SK-N-SH (cell line): ENCODE data around the gene GFOD2. TPM values are rescaled to one million over a fixed set of nuclear protein-coding genes. Genes with fewer than 3 reads are reported as not detected.

Experiments used
- CTCF ChIA-PET: fragments of 300-600, 350-600 bp; formaldehyde crosslinking; extraction: SDS; loops from one replicate; lab custom pipeline; 2021; lab: Yijun Ruan, JAX
- POLR2A ChIA-PET: fragments of 350-600 bp; sonication (Branson Sonifier 250); formaldehyde crosslinking; extraction: SDS; loops from one replicate; lab custom pipeline; 2020; ENCODE audit warnings: antibody characterized with exemption, inconsistent platforms; lab: Yijun Ruan, JAX
- DNase-seq: peaks from one replicate; pipeline ENCODE4 v3.0.0; 2012
- H2AFZ ChIP-seq: fragments of 200-600 bp; sonication (generic); 2 replicates; pipeline ENCODE4 v1.8.1; 2016; ENCODE audit warnings: antibody characterized with exemption, mild to moderate bottlenecking, low read depth
- H3F3A ChIP-seq: fragments of 200-600 bp; sonication (generic); replicated peaks from 2 replicates; pipeline ENCODE3; 2016; ENCODE audit warnings: antibody characterized with exemption, mild to moderate bottlenecking; ENCODE audit not compliant: insufficient read depth
- H3K27ac ChIP-seq, 2 experiments: fragments of 200-500 bp in 1 of 2; fragments of 200-600 bp in 1 of 2; sonication (Bioruptor generic) in 1 of 2; sonication (generic), shearing (Covaris generic) in 1 of 2; 2 replicates each; pipeline versions ENCODE4 v1.5.1 to v1.6.1; 2014 to 2016; ENCODE audit warnings: low read depth in 2 of 2, inconsistent platforms in 1 of 2, low read length in 1 of 2, mild to moderate bottlenecking in 1 of 2, mixed read lengths in 1 of 2
- H3K27me3 ChIP-seq: fragments of 200-600 bp; sonication (generic), shearing (Covaris generic); 2 replicates; pipeline ENCODE4 v1.6.1; 2016; ENCODE audit warnings: mixed run types; ENCODE audit not compliant: insufficient read depth
- H3K36me3 ChIP-seq, 2 experiments: fragments of 200-500 bp in 1 of 2; fragments of 200-600 bp in 1 of 2; sonication (Bioruptor generic) in 1 of 2; sonication (generic) in 1 of 2; replicated peaks in 1 of 2; 2 replicates each; pipeline versions ENCODE3 to v1.5.1; 2014 to 2016; ENCODE audit warnings: low read length in 1 of 2, mild to moderate bottlenecking in 1 of 2; ENCODE audit not compliant: insufficient read depth in 2 of 2, control insufficient read depth in 1 of 2
- H3K4me1 ChIP-seq, 2 experiments: fragments of 200-500 bp in 1 of 2; fragments of 200-600 bp in 1 of 2; sonication (Bioruptor generic) in 1 of 2; sonication (generic), shearing (Covaris generic) in 1 of 2; 2 replicates each; pipeline versions ENCODE4 v1.5.1 to v1.6.1; 2014 to 2016; ENCODE audit warnings: low read depth in 1 of 2, low read length in 1 of 2, mixed run types in 1 of 2; ENCODE audit not compliant: insufficient read depth in 2 of 2, control insufficient read depth in 1 of 2
- H3K4me2 ChIP-seq: fragments of 200-600 bp; sonication (generic), shearing (Covaris generic); 2 replicates; pipeline ENCODE4 v1.6.1; 2017; ENCODE audit warnings: mixed run types
- H3K4me3 ChIP-seq, 2 experiments: fragments of 200-500 bp in 1 of 2; fragments of 200-600 bp in 1 of 2; sonication (Bioruptor generic) in 1 of 2; sonication (generic), shearing (Covaris generic) in 1 of 2; 2 replicates each; pipeline versions ENCODE4 v1.5.1 to v1.8.1; 2014 to 2016; ENCODE audit warnings: low read depth in 2 of 2, inconsistent platforms in 1 of 2, low read length in 1 of 2, mild to moderate bottlenecking in 1 of 2, mixed read lengths in 1 of 2, moderate library complexity in 1 of 2
- H3K79me2 ChIP-seq: fragments of 200-600 bp; sonication (generic); 2 replicates; pipeline ENCODE4 v1.8.1; 2017; ENCODE audit warnings: mild to moderate bottlenecking; ENCODE audit not compliant: insufficient read depth
- H3K9ac ChIP-seq: fragments of 200-600 bp; sonication (generic); 2 replicates; pipeline ENCODE4 v1.6.1; 2017; ENCODE audit warnings: mixed run types
- H3K9me2 ChIP-seq: fragments of 200-600 bp; sonication (generic); 2 replicates; pipeline ENCODE4 v1.6.1; 2017; ENCODE audit warnings: mixed run types
- H3K9me3 ChIP-seq: fragments of 200-600 bp; sonication (generic); 2 replicates; pipeline ENCODE4 v1.6.1; 2017; ENCODE audit warnings: mixed run types, mild to moderate bottlenecking, moderate library complexity
- H4K20me1 ChIP-seq: fragments of 200-600 bp; sonication (generic); 2 replicates; pipeline ENCODE4 v1.6.1; 2017; ENCODE audit warnings: mild to moderate bottlenecking, mixed run types; ENCODE audit not compliant: insufficient read depth
- FOSL2 ChIP-seq: IDR thresholded peaks from 2 replicates; pipeline ENCODE4 v1.4.0; 2012; ENCODE audit warnings: low read depth, mild to moderate bottlenecking, moderate library complexity, borderline replicate concordance
- GABPA ChIP-seq: IDR thresholded peaks from 2 replicates; pipeline ENCODE4 v1.4.0; 2012; ENCODE audit warnings: low read depth, mild to moderate bottlenecking
- IRF3 ChIP-seq: fragments of 150-350 bp; IDR thresholded peaks from 2 replicates; pipeline ENCODE4 v1.6.1; 2016; ENCODE audit warnings: mild to moderate bottlenecking, low read depth, low read length
- MEF2A ChIP-seq: IDR thresholded peaks from 2 replicates; pipeline ENCODE4 v1.4.0; 2012; ENCODE audit warnings: low read depth, borderline replicate concordance
- RAD21 ChIP-seq: IDR thresholded peaks from 2 replicates; pipeline ENCODE4 v1.6.1; 2012; ENCODE audit warnings: mild to moderate bottlenecking, low read length
- RCOR1 ChIP-seq: fragments of 150-350 bp; IDR thresholded peaks from 2 replicates; pipeline ENCODE4 v1.6.1; 2017; ENCODE audit warnings: antibody characterized with exemption, low read length
- RXRA ChIP-seq: IDR thresholded peaks from 2 replicates; pipeline ENCODE4 v1.4.0; 2012; ENCODE audit warnings: low read depth, mild to moderate bottlenecking, borderline replicate concordance
- TEAD4 ChIP-seq: IDR thresholded peaks from 2 replicates; pipeline ENCODE4 v1.4.0; 2012; ENCODE audit warnings: mild to moderate bottlenecking, borderline replicate concordance; ENCODE audit not compliant: insufficient read depth
- USF2 ChIP-seq: fragments of 150-350 bp; IDR thresholded peaks from 2 replicates; pipeline ENCODE4 v1.6.1; 2017; ENCODE audit warnings: antibody characterized with exemption, low read length, low read depth, borderline replicate concordance
- ZBTB33 ChIP-seq: IDR thresholded peaks from 2 replicates; pipeline ENCODE4 v1.4.0; 2012; ENCODE audit warnings: low read depth, borderline replicate concordance
- WGBS: methylation state at CpG from one replicate; pipeline ENCODE4 v1.1.6; 2017; ENCODE audit warnings: low lambda C conversion rate; 5-methylcytosine and 5-hydroxymethylcytosine counted together
- polyA plus RNA-seq, 3 experiments: library from polyadenylated mRNA; depleted of rRNA; stranded (reverse); fragments of >200 nt; gene quantifications; 2 replicates each; pipeline ENCODE4 v1.2.3, GENCODE V29; 2012

Gene GFOD2
- polyA plus RNA-seq, 1 of the 3 experiments (the other 2 are of a cell fraction), result 19.0 TPM

- TF ChIP-seq ZBTB33 (no peak), TEAD4 (no peak)
Observed at GRCh38 chr16:67731071-67731752, 12.1 kb upstream of the GFOD2 start (continued).

- CTCF ChIA-PET, result interaction anchor here (1.7 kb wide), 1 partner anchor 62 kb away, joined by 4 read pairs; no protein-coding TSS in a partner anchor
- no peaks in the 10 kb centered on the region for H3K4me1 ChIP-seq
- H3K27me3 ChIP-seq, result no peaks in the 10 kb centered on the region
- no peak overlapping the region for H3K27ac ChIP-seq
- H3F3A ChIP-seq, result no peaks in the 10 kb centered on the region
- H4K20me1 ChIP-seq, result no peaks in the 10 kb centered on the region
- H3K9me3 ChIP-seq, result no peaks in the 10 kb centered on the region
- H3K36me3 ChIP-seq, result peaks cover 0 to 38% of the 10 kb centered on the region in 2 experiments
- POLR2A ChIA-PET, result no interaction called here
- TF ChIP-seq RCOR1, result no peak
- no peak for TF ChIP-seq IRF3
- TF ChIP-seq RAD21, result no peak
- TF ChIP-seq FOSL2, result no peak
- TF ChIP-seq GABPA, result no peak
- TF ChIP-seq RXRA, result no peak
- TF ChIP-seq MEF2A, result no peak
- no peak for TF ChIP-seq USF2
- no peak for DNase-seq
- WGBS, result 96% methylated on average over 5 of the region's 6 CpGs
- no peak overlapping the region for H2AFZ ChIP-seq
- H3K9me2 ChIP-seq, result no peaks in the 10 kb centered on the region
- H3K79me2 ChIP-seq, result no peaks in the 10 kb centered on the region
- no peak overlapping the region for H3K4me3 ChIP-seq
- no peak overlapping the region for H3K9ac ChIP-seq
- H3K4me2 ChIP-seq, result no peak overlapping the region
Observed at GRCh38 chr16:67730326-67730725, 11.2 kb upstream of the GFOD2 start.
